Stimulated activated CD8-positive, alpha-beta memory T cell treated with anti-CD3 and anti-CD28 coated beads, Interleukin-7, amount 100 ng/mL, for 48 hours (primary cell): ENCODE results near the gene SSU72.
A peak's percentile ranks its signal among the peaks of the same experiment; 100 is the strongest.
"Not testable (repeated sequence)": the region's sequence is repeated elsewhere in the genome, so short reads cannot be mapped to it uniquely, and the experiment has no call there.

ENCODE experiments used
- DNase-seq, 2 donors: peaks; one replicate each; pipeline ENCODE4 v3.0.0-alpha.2; 2020; ENCODE audit warnings: low read depth in 1 of 2; ENCODE audit errors: extremely low read depth in 1 of 2

Gene SSU72

DNA sequence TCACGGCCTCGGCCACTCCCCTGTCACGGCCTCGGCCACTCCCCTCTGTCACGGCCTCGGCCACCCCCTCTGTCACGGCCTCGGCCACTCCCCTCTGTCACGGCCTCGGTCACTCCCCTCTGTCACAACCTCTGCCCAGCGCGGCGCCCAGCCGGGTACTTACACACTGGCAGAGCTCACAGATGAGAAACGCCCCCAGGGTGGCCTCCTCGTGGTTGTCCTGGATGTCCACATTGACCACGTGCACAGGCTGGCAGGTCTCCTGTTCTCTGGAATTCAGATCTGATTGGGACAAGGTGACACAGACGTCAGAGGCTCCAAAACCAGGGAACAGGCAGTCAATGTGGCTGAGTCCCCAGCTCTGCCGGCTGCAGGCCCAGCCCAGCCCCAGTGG lies 31.0 kb downstream of the SSU72 start:
- no peak for DNase-seq

DNA sequence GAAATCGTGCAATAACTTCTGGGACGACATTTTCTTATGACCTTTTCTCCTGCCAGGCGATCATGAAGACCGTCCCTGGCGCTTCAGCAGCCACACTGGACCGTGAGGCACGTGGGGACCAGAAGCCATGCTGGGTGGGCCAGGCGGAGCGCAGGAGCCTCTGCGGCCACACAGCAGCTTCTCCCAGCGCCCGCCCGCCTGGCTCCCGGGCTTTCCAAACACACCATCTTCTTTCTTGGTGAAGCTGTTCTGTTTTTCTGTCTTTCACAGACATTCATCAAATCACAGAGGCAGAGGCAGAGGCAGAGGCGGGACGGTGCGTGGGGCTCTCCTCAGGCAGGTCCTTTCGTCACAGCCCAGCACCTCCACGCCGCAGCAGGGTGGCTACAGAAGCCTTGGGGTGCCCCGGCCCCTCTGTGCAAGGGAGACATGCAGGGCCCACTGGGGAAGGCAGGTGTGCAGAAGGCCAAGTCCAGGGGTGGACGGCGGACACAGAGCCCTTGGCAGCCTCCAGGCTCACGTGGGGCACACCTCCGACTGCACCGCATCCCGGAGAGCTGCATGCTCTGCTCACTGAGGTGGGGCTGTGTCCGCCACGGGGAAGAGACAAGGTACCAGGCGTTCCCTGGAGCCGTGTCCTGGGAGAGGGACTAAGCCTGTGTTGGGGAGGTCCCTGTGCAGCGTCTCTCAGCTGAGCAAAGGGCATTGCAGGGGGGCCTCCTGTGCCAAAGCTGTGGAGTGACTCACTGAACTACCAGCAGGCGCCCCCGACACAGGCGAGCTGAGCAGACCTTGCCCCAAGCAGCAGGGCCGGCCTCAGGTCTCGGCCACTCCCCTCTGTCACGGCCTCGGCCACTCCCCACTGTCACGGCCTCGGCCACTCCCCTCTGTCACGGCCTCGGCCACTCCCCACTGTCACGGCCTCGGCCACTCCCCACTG lies 31.6 kb downstream of the SSU72 start:
- DNase-seq = no peak

DNA sequence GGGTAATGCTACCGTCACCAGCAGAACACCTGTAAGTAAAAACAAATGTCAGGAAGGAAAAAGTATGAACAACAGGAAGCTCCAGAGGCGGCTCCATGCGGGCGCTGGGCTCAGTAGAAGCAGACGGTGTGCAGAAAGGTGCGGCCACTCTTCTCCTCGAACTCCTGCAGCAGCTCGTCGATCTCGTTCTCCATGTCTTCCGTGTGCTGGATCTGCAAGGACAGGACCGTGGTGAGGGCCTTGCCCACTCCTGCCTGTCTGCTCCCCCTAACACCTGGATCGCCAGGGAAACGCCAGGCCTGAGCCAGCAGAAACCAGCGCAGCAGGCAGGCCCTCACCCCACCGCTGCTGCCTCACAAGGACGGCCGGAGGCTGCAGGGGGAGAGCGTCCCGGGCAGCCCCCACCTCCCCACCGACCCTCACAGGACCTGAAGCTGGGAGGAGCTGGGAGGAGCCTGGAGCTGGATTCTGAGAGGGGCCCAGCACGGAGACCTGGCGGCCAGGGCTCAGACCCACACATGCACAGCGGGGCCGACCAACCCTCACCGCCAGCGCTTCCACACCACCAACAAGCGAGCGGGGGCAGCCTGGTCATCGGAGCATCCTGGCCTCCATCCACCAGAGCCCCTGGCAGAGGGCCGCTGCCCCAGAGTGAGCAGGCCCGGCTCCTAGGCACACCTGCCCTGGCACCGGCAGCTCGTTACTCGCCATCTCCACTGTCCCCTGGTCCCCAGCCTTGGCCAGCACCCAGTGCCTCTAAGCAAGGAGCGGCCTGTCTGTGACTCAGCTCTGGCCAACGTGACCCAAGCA lies 32.5 kb downstream of the SSU72 start:
- no peak for DNase-seq

DNA sequence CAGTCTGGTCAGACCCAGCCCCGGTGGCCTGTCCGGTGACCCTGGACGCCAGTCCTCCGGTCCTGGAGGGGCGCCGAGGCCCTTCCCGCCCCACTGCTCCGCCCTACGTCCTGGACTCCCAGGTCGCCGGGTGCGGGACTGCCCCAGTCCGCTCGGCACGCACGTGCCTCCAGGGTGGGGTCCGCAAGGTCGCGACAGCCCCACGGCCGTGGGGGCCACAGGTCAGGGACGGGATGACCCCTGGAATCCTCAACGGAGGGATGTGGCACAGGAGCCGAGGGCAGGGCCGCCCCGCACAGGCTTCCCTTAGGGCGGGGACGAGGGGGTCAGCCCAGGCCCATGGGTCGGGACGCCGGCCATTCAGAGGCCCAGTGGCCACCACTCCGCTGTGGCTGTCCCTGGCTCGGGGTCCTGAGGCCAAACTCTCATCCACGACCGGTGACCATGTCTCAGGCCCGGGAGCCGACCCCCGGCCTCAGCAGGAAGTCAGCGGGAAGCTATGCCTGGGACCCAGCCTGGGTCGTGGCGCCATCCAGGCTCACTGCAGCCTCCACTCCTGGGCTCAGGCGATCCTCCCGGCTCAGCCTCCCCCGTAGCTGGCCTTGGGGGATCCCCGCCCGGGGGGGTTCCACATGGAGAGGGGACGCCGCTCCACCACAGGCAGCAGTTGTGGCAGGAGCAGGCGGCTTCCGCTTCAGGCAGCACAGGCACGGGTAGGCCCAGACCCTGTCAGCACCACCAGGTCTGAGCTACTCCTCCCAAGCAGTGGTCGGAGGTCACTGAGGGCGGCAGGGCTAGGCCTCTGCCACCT lies 33.6 kb downstream of the SSU72 start:
- DNase-seq = no peak

DNA sequence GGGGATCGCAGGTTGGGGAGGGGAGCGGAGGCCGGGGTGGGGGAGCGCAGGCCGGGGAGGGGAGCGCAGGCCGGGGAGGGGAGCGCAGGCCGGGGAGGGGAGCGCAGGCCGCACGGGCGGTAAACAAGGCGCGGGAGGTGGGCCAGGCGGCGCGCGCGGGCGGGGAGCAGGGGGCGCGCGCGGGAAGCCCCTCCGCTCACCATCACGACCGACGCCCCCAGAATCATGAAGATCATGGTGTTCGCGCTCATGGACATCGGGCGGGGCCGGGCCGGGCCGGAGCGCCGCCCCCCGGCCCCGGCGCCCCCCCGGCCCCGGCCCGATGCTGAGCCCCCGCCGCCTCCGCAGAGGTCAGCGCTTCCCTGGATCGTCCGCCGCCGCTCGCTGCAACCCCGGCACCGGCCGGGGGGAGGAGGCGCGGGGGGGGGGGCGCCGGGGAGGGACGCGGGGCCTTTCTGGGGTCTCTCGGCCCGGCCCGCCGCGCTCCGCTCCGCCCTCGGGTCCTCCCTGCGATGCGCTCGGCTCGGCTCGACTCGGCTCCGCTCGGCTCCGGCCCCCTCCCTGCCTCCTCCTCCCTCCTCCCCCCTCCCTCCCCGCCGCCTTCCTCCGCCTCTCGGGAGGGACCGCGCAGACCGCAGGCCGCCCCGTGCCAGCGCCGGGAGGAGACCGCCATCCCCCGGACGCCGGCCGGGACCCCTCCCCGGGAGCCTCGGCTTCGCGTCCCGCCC lies 34.4 kb downstream of the SSU72 start, which contains the start of gene TMEM240:
TSS of gene TMEM240 (minus strand) at position 535 of the 728 bp plus-strand sequence. CDS start at position 257, 278 bp downstream.
- peak; percentile 29 to 40 for DNase-seq

DNA sequence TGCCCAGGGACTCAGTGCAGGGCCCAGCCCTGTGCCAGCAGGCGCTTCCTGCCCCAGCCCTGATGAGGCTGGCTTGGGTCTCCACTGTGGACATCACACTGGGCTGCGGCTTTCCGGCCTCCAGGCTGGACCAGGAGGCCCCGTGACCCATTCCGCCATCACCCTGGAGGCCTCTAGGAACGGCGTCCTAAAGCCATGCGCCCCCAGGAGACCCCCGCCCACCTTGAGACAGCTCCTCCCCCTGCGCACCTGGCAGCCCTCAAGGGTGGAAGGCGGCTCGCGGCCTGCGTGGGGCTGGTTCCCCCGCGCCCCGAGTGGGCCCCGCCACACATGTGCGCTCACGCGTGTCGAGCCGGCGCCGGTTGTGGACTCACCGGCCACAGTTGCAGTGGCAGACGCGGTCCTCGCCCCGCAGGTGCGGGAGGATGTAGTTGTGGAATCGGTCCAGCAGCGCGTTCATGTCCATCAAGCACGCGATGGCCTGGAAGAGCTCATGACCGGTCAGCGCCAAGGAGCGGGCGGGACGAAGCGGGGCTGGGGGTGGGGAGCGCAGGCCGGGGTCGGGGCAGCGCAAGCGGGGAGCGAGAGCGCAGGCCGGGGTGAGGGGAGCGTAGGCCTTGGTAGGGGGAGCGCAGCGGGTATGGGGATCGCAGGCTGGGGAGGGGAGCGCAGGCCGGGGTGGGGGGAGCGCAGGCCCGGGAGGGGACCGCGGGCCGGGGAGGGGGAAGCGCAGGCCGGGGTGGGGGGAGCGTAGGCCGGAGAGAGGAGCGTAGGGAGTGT lies 35.2 kb downstream of the SSU72 start:
- DNase-seq = no peak

DNA sequence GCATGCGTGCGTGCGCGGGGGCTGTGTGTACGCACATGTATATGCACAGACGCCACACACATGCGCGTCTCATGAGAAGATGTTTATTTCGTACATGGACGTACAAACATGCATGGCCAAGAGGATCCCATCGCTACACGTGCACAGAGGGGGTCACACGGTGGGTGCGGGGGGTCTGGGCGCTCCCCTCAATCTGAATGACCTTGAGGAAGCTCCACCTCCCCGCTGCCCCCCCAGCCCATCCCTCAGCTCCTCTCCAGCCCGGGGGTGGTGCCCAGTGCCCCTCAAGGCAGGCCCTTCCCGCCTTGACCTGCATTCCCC lies 35.7 kb downstream of the SSU72 start:
- DNase-seq = no peak

DNA sequence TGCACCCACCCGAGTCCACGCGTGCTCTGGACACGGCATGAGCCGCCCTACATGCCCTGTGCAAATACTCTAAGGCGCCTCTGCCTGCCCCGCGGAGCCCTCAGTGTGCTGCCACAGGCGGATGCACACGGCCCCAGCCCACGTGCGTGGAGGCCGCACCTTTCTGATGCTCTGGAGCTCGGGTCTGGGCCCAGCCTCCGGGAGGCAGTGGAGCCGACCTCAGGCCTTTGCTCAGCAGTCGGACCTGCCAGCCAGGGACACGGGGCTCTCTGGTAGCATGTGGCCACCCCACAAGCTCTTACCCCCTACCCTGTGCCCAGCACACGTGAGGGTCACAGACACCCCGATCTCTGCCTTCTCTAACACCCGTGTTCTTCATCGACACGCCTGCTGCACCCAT lies 36.3 kb downstream of the SSU72 start:
- DNase-seq = no peak

DNA sequence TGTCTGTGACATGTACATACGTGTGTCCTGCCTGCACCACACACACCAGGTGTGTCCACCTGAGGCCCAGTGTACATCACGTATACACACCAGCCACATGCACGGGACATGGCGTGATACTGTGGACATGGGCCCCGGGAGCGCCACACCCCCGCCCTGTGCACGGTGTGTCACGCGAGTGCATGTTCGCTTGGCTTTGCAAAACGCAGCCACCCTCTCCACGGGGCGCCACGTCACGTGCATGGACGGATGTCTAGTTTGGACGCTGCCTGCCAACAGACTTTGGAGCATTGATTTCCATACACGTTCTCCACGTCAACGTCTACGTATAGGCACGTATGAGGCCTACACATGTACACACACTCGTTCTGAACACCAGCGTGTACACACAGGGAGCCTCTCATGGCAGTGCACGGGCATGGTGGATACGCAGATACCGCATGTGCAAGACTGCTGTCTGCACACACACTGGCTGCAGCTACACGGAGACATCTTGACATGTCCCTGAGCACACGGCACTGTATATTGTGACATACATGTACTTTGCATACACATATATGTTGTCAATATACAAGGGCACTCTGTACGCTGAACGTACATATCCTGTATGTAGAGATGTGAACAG lies 36.9 kb downstream of the SSU72 start:
- no peak for DNase-seq

DNA sequence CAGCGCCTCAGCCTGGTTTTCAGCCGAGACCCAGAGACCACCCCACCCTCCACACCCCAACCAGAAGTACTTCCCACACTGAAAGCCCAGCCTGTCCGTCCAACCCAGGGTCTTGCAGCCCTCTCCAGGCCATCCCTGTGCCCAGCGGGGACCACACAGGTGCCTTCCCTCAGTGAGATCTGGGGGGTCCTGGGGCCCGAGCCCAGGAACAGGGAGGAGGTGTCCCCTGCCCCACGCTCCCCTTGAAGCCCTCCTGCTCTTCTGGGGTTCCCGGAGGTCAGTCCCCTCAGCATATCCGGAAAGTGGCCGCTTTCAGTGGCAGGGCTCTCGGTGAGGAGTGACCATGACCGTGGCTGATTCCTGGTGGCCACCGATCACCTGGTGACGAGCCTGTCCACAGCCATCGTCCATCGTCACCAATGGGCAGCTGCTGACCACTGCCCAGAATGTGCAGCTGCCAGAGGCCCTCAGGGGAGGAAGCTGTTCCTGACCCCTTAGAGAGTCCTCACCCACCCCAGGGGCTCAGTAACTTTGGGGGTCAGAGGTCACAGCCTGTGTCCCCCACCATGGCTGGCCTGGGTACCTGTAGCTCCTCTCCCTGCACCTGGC lies 37.6 kb downstream of the SSU72 start:
- no peak for DNase-seq

DNA sequence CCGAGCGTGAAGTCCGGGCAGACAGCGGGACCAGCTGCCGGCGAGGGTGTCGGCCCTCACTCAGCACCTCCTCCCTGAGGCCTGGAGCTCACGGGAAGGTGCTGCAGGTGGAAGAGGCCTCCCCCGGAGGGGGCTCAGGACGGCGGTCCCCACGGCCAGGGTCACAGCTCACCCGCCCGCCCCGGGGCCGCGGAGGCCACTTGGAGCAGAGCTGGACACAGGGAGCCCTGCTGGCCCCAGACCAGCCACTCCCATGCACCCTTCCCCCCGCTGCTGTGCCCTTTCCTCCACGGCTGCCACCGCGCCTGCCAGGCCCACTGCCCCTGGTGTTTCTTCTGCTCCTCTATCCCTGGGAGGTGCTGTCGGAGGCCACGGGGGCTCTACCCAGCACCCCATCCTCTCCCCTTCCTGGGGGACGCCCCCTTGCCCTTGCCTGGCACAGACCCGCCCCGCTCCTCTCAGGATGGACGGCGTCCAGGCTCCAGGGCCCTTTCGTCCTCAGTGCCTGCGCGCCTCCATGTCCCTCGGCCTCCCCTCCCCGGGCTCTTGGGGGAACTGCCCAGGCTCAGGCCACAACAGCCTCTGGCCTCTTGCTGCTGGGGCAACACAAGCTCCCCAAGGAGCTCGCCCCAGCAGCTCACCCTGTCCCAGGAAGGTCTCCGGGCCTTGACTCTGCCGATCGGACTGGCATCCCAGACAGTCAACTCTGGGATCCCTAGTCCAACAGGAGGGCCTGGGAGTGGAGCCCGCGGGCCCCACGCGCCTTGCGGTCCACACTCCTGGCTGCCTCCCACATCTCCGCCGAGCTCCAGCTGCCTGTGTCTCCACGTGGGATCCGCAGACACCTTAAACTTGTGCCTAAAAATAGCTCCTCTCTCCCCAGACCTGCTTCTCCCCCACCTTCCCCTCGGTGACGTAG lies 38.4 kb downstream of the SSU72 start:
- no peak for DNase-seq

DNA sequence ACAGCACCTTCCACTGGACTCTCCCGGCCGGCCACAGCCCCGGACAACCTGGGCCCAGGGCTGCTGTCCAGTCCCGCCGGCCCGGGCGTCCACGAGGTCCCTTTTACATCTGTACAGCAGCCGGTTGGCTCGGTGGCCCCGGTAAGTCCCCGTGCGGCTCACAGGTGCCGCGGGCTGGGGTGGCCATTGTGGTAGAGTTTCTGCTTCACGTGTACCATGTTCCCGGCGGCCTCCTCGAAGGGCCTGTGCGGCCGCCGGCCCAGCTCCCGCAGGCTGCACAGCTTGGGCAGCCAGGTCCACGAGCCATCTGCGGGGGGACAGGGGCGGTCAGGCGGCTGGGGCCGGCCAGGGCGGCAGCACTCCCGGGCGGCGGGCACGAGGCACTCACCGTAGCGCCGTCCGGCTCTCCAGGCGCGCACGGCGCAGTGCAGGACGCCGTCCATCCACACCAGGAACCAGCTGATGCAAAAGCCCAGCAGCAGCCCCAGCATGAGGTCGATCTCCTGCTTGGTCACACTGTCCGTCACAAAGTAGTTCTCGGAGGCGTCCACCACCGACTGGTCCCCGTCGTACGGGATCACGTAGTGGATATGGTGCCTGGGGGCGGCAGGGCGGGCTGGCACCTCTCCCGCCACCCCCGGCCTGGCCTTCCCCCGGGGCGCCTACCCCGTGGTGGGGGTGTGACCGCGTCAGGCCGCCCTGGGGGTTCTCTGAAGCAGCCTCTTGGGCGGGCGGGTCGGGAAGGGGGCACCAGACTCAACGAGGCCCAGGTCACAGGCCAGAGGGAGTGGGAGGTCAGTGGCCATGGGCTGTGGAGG lies 39.3 kb downstream of the SSU72 start:
- no peak for DNase-seq

DNA sequence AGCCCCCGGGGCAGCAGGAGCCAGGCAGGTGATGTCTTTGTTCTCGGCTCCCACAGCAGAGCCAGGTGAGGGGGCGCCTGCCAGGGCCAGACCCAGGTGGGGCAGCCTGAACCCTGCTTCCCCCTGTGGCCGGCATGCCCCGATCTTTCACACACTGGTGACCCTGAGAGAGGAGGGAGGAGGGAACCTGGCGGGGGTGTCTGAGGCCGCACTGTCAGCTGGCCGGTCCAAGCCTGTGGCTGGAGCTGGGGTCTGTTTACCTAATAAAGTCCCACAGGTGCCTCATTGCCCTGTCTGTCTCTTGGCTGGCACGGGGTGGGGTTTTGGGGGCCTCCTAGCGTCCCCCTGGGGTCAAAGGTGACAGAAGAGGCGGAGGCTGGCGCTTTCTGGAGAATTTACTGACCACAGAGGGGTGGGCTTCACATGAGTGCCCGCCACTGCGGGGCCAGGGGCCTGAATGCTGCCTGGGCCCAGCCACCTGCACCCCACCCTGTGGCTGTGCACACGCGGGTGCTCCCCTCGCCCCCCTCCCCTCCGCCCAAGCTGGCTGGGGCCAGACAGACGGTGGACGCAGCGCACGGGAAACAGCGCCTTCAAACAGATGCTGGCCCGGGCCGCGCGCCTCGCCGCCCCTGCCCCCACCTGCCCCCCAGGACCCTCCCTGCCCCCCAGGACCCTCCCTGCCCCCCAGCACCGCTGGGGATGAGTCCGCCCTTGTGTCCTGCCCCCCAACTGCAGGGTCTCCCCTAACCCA lies 40.1 kb downstream of the SSU72 start:
- no peak for DNase-seq

DNA sequence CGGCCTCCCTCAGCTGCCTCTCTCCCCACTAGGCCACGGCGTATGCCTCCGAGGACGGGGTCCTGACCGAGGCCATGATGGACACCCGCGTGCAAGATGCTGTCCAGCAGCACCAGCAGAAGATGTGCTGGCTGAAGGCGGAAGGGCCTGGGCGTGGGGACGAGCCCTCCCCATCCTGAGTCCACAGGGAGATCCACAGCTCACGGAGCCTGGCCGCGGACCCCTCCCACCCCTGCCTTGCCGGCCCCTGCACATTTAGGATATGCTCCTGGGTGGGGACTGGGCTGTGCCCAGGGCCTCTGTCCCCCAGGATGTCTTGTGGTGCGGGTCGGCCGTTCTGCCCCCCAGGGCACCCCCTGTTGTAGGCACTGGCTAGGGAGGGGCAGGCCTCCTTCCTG lies 40.8 kb downstream of the SSU72 start:
- not testable (repeated sequence) for DNase-seq

DNA sequence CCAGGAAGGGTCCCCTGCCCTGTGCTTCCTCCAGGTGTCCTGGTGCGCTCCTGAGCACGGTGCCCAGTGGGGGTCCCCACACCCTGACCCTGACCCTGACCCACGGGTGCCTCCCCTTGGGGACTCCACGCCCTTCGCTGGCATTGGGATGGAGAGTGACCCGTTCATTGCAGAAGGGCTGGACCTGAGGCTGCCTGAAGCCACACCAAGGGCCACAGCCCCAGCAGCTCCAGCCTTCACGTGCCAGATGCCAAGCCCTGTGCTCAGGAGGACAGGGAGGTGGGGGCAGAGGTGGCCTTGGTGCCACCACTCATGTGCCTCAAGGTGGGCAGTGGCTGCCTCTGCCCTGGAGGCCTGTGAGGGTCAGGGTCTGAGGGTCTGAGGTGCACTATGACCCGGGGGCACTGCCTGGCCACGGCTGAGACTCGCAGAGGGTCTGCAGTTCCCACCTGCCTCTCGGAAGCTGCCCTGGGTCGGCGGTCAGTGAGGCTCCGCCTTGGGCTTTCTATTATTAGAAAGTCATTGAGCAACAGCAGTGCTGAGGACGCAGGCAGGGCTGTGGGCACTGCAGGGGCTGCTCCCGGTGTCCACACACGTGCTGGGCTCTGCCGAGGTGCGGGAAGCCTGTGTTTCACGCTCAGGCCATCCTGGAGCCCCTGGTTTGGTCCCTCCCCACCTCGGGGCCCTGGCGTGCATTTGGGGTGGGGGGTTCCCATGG lies 41.3 kb downstream of the SSU72 start:
- not testable (repeated sequence) for DNase-seq

DNA sequence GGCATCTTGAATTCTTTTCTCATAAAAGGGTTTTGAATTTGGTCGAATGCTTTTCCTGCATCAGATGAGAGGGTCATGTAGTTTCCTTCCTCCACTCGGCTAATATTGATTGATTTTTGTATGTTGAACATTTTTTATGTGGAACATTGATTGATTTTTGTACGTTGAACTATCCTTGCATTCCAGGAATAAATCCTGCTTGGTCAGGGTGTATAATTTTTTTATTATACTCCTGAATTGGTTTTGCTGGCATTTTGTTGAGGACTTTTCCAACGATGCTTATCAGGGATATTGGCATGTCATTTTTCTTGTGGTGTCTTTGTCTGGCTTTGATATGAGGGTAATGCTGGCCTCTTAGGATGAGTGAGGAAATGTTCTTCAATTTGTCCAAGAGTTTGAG lies 42.7 kb downstream of the SSU72 start:
- no peak for DNase-seq
